GM12864 (cell line): Measurements from ENCODE around the gene AQP12A.

Experiments used
- DNase-seq: peaks from one replicate; pipeline ENCODE4 v3.0.0-alpha.2; 2011; ENCODE audit warnings: low read depth
- H3K4me3 ChIP-seq: 2 replicates; pipeline ENCODE4 v1.5.1; 2011; ENCODE audit warnings: mild to moderate bottlenecking, low read depth, low read length, control low read depth
- TF ChIP-seq, protein P1 (sequence below): IDR thresholded peaks from 2 replicates; pipeline ENCODE4 v1.5.1; 2011; ENCODE audit warnings: low read depth, mild to moderate bottlenecking, moderate library complexity, low read length, control low read depth, inconsistent platforms; ENCODE audit errors: missing control alignments

The AQP12A gene

DNA sequence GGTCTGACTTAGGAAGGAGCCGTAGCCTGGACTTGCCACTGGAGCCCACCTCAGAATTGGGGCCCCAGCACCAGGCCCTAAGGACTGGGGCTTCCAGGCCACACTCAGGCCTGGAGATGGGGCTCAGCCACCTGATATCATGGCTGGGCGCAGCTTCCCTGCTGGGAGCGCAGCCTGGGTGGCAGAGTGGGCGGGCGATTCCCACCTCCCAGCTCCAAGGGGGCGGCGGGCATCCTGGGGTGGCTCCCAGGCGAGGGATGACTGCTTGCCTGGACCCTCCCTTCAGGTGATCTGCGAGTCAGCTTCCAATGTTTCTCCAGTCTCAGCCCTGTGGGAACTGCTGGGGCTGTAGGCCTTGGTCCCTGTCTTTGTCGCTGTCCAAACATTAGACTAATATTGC is 46.3 kb upstream of the AQP12A start:
- no peak overlapping the region for H3K4me3 ChIP-seq
- TF ChIP-seq, protein P1, sequence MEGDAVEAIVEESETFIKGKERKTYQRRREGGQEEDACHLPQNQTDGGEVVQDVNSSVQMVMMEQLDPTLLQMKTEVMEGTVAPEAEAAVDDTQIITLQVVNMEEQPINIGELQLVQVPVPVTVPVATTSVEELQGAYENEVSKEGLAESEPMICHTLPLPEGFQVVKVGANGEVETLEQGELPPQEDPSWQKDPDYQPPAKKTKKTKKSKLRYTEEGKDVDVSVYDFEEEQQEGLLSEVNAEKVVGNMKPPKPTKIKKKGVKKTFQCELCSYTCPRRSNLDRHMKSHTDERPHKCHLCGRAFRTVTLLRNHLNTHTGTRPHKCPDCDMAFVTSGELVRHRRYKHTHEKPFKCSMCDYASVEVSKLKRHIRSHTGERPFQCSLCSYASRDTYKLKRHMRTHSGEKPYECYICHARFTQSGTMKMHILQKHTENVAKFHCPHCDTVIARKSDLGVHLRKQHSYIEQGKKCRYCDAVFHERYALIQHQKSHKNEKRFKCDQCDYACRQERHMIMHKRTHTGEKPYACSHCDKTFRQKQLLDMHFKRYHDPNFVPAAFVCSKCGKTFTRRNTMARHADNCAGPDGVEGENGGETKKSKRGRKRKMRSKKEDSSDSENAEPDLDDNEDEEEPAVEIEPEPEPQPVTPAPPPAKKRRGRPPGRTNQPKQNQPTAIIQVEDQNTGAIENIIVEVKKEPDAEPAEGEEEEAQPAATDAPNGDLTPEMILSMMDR: no peak
- no peak for DNase-seq

DNA sequence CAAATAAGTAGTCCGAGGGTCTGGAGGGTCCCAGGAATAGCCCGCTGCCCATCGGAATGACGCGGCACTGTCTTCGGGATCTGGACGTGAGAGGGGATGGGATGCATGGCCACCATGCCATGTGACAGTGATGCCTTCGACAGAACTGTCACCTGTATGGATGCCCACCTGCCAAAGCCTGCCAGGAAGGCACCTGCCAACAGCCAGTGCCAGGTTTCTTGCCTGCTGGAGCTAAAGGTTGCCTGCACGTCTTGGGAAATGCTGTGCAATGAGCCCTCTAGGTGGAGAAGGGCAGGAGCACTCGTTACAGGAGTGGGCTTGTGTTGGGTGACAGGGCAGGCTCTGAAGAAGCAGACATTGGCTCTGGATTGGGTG is 45.9 kb upstream of the AQP12A start:
- H3K4me3 ChIP-seq: no peak overlapping the region
- TF ChIP-seq, protein P1: no peak
- no peak for DNase-seq

DNA sequence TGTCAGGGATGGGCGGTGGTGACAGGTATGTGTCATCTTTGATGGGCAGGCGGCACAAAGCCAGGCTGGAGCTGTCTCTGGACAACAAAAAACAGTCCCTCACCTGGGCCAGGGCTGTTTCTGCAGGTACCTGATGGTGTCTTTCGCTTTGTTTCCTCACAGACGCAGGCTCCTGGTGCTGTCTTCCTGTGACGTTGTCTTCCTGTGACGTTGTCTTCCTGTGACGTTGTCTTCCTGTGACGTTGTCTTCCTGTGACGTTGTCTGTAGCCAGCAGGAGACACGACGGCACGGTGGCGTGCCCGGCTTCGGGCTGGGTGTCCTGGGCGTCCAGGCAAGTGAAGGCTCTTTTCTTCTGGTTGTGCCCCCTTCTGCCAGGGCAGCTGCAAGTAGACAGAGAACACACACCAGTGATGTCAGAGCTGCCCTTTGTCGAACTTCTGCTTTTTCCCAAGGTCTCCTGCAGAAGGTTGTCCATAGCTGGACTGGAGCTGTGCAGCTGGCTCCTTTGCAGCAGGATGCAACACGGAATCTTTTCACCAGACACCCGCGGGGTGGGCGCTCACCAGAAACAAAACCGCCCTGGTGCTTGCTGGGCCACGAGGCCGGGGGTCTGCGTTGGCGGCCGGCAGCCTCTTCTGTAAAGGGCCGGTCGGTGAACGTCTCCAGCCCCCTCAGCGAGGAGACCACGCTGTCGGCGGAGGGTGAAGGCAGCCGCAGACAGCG is 45.3 kb upstream of the AQP12A start:
- no peak for DNase-seq
- TF ChIP-seq, protein P1: no peak
- H3K4me3 ChIP-seq: no peak overlapping the region

DNA sequence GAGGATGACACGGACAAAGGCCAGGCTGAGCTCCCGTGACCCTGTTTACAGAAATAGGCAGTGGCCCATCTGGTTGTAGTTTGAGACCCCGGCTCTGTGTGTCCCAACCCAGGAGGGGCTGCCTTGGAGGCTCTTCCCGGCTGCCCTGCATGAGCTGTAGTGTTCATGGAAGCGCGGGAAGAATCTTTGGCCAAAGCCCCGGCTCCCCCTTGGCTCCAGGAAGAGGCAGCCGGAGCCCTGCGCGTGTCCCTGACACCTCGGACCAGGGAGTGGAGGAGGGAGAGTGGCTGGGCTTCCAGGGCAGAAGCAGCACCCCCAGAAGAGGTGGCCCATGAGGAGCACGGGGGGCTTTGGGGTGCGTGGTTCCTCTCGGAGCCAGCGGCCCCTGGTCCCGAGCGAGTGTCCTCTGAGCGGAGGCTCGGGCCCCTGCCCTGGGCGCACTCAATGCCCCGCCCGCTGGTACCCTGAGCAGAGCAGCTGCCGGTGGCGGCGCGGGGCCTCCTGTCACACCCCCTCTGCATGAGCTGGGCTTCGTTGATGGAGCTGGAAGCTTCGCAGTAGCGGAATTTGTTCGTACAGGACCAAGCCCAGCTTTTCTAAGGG is 44.7 kb upstream of the AQP12A start:
- no peak overlapping the region for H3K4me3 ChIP-seq
- TF ChIP-seq, protein P1: no peak
- no peak for DNase-seq

DNA sequence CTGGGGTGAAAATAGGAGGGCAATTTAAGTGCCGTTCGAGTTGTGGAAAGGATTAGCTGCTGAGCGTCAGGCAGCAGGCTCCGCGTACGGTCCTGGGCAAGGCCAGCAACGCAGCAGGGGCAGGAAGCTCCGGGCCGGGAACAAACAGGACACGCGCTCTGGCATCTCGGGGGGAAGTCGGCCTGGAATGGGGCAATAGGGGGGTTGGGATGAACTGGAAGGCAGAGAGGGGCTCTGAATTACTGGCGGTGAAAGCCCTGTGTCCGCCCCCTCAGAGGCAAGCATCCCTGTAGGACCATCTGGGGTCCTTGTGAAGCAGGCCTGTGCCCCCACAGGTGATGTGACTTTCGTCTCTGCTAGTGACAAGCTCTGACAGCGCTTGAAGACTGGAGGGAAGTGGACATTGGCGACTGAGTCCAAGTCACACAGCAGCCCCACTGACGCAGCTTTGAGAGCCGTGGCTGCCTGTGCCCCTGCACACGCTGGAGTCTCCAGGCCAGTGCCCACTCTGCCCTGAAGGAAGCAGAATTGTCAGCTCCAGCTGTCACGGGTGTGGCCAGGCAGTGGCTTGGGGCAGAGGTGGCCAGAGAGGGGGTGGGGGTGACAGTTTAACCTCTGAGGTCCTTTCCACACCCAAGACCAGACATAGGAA is 44.0 kb upstream of the AQP12A start:
- H3K4me3 ChIP-seq: no peak overlapping the region
- no peak for DNase-seq
- TF ChIP-seq, protein P1: no peak

DNA sequence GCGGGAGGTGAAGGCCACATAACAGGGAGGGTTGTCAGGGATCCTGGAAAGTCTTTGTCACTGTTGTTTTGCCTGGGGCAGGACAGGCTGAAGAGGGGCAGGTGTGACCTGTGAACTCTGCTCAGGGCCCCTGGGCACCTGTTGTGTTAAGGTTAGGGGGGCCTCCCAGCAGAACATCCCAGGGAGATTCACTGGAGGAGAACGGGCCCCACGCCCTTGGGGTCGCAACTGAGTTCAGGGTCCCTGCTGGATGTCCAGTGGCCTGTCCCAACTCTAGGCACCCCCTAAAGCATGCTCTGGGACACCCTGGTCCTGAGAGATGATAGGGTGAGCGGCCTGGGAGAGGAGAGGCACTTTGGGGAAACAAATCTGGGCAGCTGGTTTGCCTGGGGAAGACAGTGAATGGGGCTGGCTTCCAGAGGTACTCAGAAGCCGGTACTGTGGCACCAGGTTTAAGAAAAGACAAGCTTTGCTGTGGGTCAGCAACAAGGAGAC is 43.5 kb upstream of the AQP12A start:
- DNase-seq: no peak
- no peak overlapping the region for H3K4me3 ChIP-seq
- TF ChIP-seq, protein P1: no peak
